ENCODE measurements around the gene GBX2. TPM values are rescaled to one million over a fixed set of nuclear protein-coding genes. Genes with fewer than 3 reads are reported as not detected.

The GBX2 gene
- total and polyA plus RNA-seq, 2 experiments from 2014 or later: 0.45 TPM; not detected in 1

DNA sequence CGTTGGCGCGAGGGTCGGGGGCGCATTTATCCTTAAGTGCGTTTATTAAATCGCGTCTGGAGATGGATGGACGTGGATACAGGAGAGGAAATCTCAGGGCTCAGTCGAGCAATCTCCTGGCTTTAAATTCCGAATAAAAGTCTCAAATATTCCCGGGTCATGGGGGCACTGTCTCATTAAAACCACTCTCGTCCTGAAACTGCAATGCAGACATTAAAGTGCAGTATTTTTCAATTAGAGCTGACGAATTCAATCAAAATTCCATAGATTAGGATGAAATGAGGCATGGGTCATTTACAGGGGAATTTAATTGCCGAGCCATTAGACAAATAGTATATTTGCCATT is 10.7 kb upstream of the GBX2 start:
- no peak for DNase-seq (ENCODE audit: low spot score)
- Histone ChIP-seq H3K79me2 (no peaks in the 10 kb centered on the region), H3K9me2 (replicated peaks; ENCODE audit: insufficient read depth) (no peaks in the 10 kb centered on the region), H2AFZ (peak overlapping the region; percentile 67), H3K4me2 (peak overlapping the region; percentile 88), H4K20me1 (ENCODE audit: insufficient read depth, poor library complexity, severe bottlenecking) (no peaks in the 10 kb centered on the region), H3K27ac (no peak overlapping the region), H3K4me3 (peak overlapping the region; percentile 42), H3K4me1 (ENCODE audit: insufficient read depth) (peaks cover 19% of the 10 kb centered on the region), H3K36me3 (replicated peaks; ENCODE audit: insufficient read depth, low read depth) (no peaks in the 10 kb centered on the region), H3K27me3 (peaks cover 85% of the 10 kb centered on the region), H3K9me3 (ENCODE audit: low read depth) (no peaks in the 10 kb centered on the region)
- WGBS (ENCODE audit: low lambda C conversion rate, missing lambda C conversion rate): 5% methylated on average over 15 of the region's 15 CpGs
- TF ChIP-seq EZH2 (IDR thresholded peaks at IDR 0.05; ENCODE audit: borderline replicate concordance) (no peak), EZH2phosphoT487 (IDR thresholded peaks at IDR 0.05; ENCODE audit: low read depth, severe bottlenecking, unreplicated experiment) (peak; percentile 29)
- TF ChIP-seq, protein P1, sequence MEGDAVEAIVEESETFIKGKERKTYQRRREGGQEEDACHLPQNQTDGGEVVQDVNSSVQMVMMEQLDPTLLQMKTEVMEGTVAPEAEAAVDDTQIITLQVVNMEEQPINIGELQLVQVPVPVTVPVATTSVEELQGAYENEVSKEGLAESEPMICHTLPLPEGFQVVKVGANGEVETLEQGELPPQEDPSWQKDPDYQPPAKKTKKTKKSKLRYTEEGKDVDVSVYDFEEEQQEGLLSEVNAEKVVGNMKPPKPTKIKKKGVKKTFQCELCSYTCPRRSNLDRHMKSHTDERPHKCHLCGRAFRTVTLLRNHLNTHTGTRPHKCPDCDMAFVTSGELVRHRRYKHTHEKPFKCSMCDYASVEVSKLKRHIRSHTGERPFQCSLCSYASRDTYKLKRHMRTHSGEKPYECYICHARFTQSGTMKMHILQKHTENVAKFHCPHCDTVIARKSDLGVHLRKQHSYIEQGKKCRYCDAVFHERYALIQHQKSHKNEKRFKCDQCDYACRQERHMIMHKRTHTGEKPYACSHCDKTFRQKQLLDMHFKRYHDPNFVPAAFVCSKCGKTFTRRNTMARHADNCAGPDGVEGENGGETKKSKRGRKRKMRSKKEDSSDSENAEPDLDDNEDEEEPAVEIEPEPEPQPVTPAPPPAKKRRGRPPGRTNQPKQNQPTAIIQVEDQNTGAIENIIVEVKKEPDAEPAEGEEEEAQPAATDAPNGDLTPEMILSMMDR (IDR thresholded peaks at IDR 0.05; ENCODE audit: poor library complexity): no peak

DNA sequence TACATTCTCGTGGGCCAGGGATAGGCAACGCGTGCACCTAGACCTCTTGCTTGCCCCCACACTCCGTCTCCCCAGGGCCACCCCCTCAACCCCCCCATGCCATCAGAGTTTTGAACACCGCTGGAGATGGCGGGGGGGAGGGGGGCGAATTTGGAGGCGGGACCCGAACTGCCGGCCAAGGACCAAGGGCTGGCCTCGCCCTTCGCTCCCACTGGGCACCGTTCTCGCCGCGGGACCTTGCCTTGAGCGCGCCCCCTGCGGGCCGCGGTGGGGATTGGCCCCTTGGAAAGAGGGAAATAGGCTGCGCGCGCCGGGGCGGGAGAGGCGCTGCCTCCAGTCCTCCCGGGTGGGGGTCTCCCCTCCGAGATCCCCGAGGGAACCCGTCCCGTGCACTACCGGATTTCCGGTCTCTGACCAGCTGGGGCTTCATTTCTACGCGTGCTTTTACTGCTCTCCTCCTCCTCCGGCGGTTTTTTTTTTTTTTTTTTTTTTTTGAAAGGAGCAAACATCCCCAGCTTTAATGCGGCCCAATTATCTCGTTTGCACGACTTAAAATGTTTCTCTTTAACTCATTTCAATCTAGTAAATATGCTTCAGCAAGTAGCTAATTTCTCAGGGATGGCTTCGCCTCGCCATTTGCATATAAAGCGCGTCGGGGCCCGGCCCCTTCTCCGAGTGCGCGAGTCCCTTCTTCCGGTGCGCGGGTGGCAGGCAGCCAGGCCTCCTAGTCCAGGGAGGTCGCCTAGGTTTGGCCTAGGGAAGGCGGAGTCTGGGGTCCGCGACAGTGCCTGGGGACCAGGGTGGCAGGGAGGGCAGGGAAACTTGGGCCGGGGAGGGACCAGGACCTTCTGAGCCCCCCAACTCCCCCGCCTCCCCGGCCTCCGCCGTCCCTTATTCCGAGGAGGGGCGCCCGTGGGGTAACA is 10.0 kb upstream of the GBX2 start:
- H3K9me2 ChIP-seq (replicated peaks; ENCODE audit: insufficient read depth): no peaks in the 10 kb centered on the region
- H3K4me2 ChIP-seq: peak overlapping the region; percentile 88
- H3K27me3 ChIP-seq: peaks cover 91% of the 10 kb centered on the region
- TF ChIP-seq EZH2 (IDR thresholded peaks at IDR 0.05; ENCODE audit: borderline replicate concordance): peak; percentile 73
- TF ChIP-seq, protein P1 (IDR thresholded peaks at IDR 0.05; ENCODE audit: poor library complexity): peak; percentile 79
- TF ChIP-seq EZH2phosphoT487 (IDR thresholded peaks at IDR 0.05; ENCODE audit: low read depth, severe bottlenecking, unreplicated experiment): peak; percentile 17
- H2AFZ ChIP-seq: peak overlapping the region; percentile 67
- H3K9me3 ChIP-seq (ENCODE audit: low read depth): no peaks in the 10 kb centered on the region
- peaks cover 19% of the 10 kb centered on the region for H3K4me1 ChIP-seq (ENCODE audit: insufficient read depth)
- no peaks in the 10 kb centered on the region for H4K20me1 ChIP-seq (ENCODE audit: insufficient read depth, poor library complexity, severe bottlenecking)
- 3% methylated on average over 42 of the region's 65 CpGs for WGBS (ENCODE audit: low lambda C conversion rate, missing lambda C conversion rate)
- peak; percentile 84 for DNase-seq (ENCODE audit: low spot score)
- no peaks in the 10 kb centered on the region for H3K79me2 ChIP-seq
- H3K36me3 ChIP-seq (replicated peaks; ENCODE audit: insufficient read depth, low read depth): no peaks in the 10 kb centered on the region
- no peak overlapping the region for H3K27ac ChIP-seq
- peak overlapping the region; percentile 42 for H3K4me3 ChIP-seq

DNA sequence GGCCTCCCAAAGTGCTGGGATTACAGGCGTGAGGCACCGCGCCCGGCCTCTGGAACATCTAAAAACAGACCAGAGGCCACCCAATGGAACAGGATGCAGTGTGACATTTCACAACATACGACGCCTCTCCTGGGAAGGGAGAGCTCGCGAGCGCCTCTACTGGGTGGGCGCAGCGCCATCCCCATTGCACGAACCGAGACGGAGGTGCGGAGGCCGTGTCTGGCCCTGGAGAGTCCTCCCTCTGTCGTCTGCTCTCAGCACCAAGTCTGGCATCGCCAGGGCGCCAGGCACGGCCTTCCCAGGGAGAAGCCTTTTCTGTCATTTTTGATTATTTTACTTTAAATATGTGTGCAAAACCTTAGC is 9.4 kb upstream of the GBX2 start:
- WGBS (ENCODE audit: low lambda C conversion rate, missing lambda C conversion rate): 22% methylated on average over 20 of the region's 20 CpGs
- no peaks in the 10 kb centered on the region for H4K20me1 ChIP-seq (ENCODE audit: insufficient read depth, poor library complexity, severe bottlenecking)
- peak; percentile 66 for DNase-seq (ENCODE audit: low spot score)
- H3K4me2 ChIP-seq: peak overlapping the region; percentile 88
- no peak for TF ChIP-seq EZH2 (IDR thresholded peaks at IDR 0.05; ENCODE audit: borderline replicate concordance)
- TF ChIP-seq EZH2phosphoT487 (IDR thresholded peaks at IDR 0.05; ENCODE audit: low read depth, severe bottlenecking, unreplicated experiment): no peak
- TF ChIP-seq, protein P1 (IDR thresholded peaks at IDR 0.05; ENCODE audit: poor library complexity): peak; percentile 28
- no peaks in the 10 kb centered on the region for H3K79me2 ChIP-seq
- H3K36me3 ChIP-seq (replicated peaks; ENCODE audit: insufficient read depth, low read depth): no peaks in the 10 kb centered on the region
- H3K9me2 ChIP-seq (replicated peaks; ENCODE audit: insufficient read depth): no peaks in the 10 kb centered on the region
- no peak overlapping the region for H3K27ac ChIP-seq
- H2AFZ ChIP-seq: peak overlapping the region; percentile 67
- no peak overlapping the region for H3K4me3 ChIP-seq
- peaks cover 20% of the 10 kb centered on the region for H3K4me1 ChIP-seq (ENCODE audit: insufficient read depth)
- peaks cover 91% of the 10 kb centered on the region for H3K27me3 ChIP-seq
- no peaks in the 10 kb centered on the region for H3K9me3 ChIP-seq (ENCODE audit: low read depth)

All from hepatocyte (in vitro differentiated cells).